OCI-M1 (cell line): Measurements from ENCODE around the gene STAC2.
"Not testable (repeated sequence)": the region's sequence is repeated elsewhere in the genome, so short reads cannot be mapped to it uniquely, and the experiment has no call there.

Experiments used
- DNase-seq: peaks from one replicate; lab custom pipeline; 2025; lab: John Stamatoyannopoulos, UW

STAC2 gene, protein sequence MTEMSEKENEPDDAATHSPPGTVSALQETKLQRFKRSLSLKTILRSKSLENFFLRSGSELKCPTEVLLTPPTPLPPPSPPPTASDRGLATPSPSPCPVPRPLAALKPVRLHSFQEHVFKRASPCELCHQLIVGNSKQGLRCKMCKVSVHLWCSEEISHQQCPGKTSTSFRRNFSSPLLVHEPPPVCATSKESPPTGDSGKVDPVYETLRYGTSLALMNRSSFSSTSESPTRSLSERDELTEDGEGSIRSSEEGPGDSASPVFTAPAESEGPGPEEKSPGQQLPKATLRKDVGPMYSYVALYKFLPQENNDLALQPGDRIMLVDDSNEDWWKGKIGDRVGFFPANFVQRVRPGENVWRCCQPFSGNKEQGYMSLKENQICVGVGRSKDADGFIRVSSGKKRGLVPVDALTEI

GRCh38 chr17:39225308-39225958 lies at the start of gene STAC2:
Gene STAC2, minus strand, starts transcription at chr17:39225945. Its CDS starts 443 bp downstream, at chr17:39225502.
- DNase-seq: no peak

- no peak for DNase-seq
These were observed 45.8 kb upstream of the STAC2 start for GRCh38 chr17:39271546-39271945.

GRCh38 chr17:39270923-39271322 lies 45.2 kb upstream of the STAC2 start:
- peak; percentile 88 for DNase-seq

DNA sequence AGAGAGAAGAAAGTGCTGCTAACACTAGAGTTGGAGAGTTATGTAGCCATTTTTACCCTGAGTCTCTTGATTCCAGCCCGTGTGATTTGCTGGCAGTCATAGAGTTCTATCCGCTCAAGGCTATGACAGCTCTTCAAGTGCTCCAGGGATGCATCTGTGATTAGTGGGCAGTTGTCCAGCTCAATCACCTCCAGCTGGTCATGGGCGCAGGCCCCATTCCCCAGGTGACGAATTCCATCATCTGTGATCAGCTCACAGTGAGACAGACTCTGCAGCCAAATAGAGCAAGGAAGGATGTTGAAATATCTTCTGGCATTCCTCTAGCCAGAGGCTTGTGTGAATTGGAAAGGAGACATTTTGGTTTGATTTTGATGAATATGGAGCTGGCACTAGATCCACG lies 38.4 kb upstream of the STAC2 start:
- DNase-seq: no peak

DNA sequence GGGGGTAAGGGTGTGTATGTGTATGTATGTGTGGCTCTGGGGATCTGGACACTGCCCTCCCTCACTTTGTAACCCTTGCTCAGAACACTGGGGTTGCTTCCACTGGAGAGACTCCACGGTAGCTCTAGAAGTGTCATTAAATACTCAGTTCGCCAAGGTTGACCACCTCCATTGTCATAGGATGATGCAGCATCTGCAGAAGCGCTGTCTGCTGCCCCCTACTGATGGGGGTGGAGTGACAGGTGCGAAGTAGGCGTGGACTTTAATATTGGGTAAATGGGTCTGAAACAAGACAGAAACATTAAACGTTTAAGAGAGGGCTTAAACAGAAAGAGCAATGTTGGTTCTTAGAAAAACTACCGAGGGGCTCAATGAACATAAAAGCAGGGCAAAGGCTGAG lies 35.5 kb upstream of the STAC2 start:
- DNase-seq: peak; percentile 32

DNA sequence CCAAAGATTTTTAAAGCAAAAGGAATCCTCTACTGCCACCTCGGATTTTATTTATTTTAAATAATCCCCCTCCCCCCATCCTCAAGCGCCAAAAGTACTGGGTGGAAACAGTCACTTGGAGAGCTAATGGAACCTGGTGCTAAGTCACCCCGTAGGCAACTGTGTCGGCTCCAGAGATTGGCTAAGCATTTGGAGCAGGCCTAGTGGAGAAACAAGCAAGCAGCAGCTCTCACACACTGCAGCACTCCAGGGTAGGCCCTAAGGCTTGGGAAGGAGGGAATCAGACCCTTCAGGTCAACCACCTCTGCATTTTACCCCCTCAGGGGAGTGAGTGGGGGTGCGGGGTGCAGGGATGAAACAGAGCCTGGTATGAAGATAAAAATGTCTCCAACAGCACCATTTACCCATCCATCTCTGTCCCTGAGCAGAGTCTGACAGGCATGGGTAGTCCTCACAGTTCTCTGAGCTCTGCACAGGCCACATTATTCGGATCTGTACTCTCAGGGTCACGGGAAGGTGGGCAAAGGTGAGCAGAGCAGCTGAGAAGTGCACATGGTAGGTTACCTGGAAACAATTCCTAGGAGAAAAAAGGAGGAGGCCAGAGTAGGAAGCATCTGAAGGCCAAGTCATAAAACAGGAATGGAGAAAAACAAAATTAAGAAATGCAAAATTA lies 27.2 kb upstream of the STAC2 start:
- DNase-seq: no peak

GRCh38 chr17:39251997-39252396 lies 26.3 kb upstream of the STAC2 start:
- DNase-seq: no peak

GRCh38 chr17:39250076-39250475 lies 24.3 kb upstream of the STAC2 start:
- not testable (repeated sequence) for DNase-seq

DNA sequence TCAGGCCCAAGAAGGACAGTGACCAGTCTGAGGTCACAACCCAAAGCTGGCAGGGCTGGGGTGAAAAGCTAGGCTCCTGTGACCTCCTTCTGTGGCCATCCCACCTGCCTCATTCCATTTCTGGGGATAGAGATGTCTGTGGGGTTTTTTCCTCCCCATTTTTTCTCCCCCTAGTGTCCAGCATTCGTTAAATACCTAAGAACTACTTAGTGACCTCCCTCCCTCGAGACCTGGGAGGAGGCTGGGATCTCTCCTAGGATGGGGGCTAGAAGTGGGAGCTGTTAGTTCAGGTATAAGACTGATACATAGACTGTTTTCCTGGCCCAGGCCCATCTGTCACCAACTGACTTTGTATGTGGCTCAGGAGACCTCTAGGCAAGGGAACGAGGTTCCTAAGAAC lies 20.5 kb upstream of the STAC2 start:
- DNase-seq: no peak

GRCh38 chr17:39244600-39245570 lies 19.1 kb upstream of the STAC2 start:
- peak; percentile 93 for DNase-seq

DNA sequence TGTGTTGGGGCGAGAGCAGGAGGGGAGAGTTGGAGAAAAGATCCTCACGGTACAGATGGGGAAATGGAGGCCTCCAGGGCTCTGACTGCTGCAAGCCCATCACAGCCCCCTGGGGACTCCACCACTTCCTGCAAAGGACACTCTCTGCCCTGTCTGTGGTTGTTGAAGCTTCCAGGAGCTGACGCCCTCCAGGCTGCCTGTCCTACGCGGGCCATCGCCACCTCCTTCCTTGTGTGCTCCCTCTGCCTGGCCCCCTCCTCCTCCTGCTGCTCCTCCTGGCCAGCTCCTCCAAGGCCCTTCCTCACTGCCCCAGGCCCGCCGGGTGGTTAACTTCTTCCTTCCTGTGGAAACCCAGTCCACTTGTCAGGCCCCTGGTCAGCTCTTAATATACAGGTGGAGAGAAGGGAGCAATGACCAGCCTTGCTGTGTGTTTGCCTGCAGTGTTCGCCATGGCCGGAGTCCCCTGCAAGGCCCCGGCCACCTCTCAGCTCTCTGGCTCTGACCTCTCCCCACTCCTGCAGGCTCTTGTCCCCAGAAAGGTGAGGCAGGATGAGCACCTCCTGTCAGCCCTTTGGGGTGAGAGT lies 18.4 kb upstream of the STAC2 start:
- DNase-seq: no peak

DNA sequence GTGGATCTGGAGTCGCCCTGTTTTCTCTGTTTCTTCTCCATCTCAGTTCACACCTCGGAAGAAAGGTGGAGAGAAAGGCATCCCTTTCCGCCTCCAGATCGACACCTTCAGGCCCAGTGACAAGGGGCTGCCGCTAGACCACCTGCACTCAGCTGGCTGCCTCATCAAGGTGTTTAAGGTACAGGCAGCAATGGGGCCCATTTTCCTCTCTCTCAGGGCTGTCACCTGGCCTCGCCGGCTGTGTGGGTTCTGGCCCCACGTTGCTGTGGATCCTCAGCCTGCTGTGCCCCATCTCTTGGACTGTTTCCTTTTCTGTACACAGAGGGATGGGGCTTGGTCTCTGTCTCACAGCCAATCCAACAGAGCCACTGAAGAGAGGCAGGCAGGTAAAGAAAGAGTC lies 17.4 kb upstream of the STAC2 start:
- no peak for DNase-seq

DNA sequence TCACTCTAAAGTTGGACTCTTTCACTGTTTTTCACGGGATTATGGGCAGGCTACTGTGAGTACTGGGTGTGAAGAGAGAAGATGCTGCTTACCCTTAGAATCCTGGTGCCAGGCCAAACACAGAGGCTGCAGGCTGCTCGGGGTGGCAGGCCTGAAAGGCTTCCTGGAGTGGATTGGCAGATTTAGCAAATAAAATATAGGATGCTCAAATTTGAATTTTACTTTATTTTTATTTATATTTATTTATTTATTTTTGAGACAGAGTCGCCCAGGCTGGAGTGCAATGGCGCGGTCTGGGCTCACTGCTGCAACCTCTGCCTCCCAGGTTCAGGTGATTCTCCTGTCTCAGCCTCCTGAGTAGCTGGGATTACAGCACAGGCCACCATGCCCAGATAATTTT lies 14.9 kb upstream of the STAC2 start:
- DNase-seq: no peak

DNA sequence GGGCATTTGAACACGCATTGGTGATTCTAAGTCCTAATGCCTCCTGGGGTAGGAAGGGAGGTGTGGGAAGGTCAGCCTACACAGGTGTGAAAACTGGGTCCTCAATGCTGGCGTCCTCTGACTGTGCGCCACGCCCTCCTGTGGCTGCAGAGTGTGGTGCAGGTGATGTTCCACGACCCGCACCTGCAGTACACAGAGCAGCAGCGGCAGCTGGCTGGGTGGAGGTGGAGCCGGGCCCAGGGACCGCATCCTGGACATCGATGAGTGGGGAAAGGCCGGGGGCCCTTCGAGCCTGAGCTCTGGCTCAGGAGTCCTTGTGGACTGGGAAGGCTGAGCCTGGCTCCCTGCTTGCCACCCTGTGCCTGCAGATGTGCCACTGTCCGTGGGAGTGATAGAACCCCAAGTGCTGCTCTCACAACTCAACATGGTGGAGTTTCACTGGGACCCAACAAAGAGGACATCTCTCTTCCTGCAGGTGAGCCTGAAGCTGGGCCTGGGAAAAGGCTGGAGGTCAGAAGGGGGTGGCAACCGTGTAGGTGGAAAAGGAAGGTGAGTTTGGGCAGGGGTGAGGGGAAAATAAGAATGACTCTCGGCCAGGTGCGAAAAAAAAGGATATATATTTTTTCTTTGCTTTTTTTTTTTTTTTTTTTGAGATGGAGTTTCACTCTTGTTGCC lies 14.0 kb upstream of the STAC2 start:
- peak; percentile 45 for DNase-seq

DNA sequence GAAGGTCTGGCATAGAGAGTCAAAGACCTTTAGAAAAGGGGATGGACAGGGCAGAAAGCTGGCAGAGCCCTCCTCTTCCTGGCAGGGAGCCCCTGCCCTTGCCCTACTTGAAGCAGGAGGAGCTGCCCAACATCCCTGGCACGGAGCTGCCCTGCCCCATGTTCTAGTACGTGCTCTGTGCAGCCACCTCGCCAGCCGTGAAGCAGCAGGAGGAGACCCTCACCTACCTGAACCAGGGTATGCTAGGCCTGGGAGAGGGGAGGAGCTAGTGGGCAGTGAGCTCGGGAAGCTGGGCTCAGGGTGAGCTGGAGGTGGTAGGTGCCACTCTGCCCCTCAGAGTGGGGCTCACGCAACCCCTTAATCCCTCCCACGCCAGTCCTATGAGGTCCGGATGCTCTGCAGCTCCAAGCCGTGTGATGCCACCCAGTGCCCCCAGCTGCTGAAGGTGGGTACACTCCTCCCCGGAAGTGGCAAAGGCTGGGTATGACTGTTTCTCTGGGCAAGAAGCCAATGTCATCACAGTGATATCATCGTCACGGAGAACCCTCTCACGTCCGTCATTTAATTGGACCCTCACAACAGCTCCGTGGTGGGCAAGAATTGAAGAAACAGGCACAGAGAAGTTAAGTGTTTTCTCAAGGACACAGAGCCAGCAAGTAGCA lies 12.7 kb upstream of the STAC2 start:
- DNase-seq: no peak

- no peak for DNase-seq
These were observed 11.8 kb upstream of the STAC2 start for GRCh38 chr17:39237586-39237985.

DNA sequence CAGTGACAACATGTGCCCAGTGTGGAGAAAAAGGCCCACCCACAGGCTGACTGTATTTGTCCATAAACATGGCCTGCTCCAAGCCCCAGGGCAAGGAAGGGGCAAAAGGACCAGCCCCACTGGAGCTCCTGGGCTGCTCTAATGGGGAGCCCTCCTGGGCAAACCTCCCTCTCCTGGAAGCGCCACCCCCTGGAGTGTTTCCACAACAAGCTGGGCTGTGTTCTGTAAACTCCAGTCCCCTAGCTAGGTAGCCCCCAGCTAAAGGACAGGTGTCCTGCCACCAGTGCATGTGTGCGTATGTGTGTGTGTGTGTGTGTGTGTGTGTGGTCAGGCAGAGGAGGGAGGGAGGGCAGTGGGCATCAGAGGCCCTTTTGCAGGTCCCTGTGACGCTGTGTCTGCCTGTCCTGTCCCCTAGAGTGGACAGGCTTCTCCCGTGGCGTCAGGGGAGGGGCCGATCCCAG lies 11.3 kb upstream of the STAC2 start:
- no peak for DNase-seq

DNA sequence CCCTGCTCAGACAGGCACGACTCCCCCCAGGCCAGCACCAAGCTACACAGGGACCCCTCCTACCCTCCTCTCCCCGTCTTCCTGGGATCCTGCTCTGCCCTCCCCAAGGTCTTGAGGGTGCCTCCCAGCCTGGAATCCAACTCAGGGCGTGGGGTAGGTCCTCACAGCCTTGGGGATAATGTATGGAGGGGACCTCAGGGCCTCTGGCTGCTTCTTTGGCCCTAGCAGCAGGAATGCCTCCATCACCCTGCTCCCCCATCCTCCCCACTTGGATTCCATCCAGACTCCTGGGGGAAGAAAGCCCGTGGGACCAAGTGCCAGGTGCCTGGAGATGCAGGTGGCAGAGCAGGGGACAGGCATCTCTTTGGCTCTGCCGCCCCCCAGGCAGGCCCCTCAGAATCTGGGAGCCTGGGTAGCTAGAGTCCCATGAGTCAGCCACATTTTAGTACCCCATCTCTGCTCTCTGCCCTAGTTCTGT lies 10.7 kb upstream of the STAC2 start:
- no peak for DNase-seq

GRCh38 chr17:39235555-39236449 lies 10.1 kb upstream of the STAC2 start:
- DNase-seq: peak; percentile 88
